DND-41 (cell line): ENCODE measurements around the gene TLE4.

ENCODE experiments used
- ATAC-seq: fragments of 200-7000 bp; cut with Tn5 transposase; 3 replicates; pipeline ENCODE4 v1.9.1; 2021; ENCODE audit warnings: low read depth; ENCODE audit not compliant: insufficient read depth
- DNase-seq: peaks from one replicate; pipeline ENCODE4 v3.0.0-alpha.2; 2020
- H2AFZ ChIP-seq: 2 replicates; pipeline ENCODE4 v1.6.0; 2012; ENCODE audit warnings: low read depth, low read length
- H3K27ac ChIP-seq: 2 replicates; pipeline ENCODE4 v1.5.1; 2012; ENCODE audit warnings: low read length, inconsistent platforms
- H3K27me3 ChIP-seq: fragments of 200-600 bp; sonication (generic); 2 replicates; pipeline ENCODE4 v1.6.0; 2012; ENCODE audit warnings: low read length, mild to moderate bottlenecking, inconsistent platforms; ENCODE audit not compliant: insufficient read depth, poor library complexity
- H3K36me3 ChIP-seq: 2 replicates; pipeline ENCODE4 v1.5.1; 2012; ENCODE audit warnings: low read length, inconsistent platforms; ENCODE audit not compliant: insufficient read depth
- H3K4me1 ChIP-seq: 2 replicates; pipeline ENCODE4 v1.5.1; 2012; ENCODE audit warnings: mild to moderate bottlenecking, low read length; ENCODE audit not compliant: insufficient read depth
- H3K4me2 ChIP-seq: 2 replicates; pipeline ENCODE4 v1.6.0; 2012; ENCODE audit warnings: mild to moderate bottlenecking, moderate library complexity, low read length, inconsistent platforms; ENCODE audit not compliant: insufficient read depth
- H3K4me3 ChIP-seq, 2 experiments: fragments of 200-600 bp in 1 of 2; shearing (Covaris generic) in 1 of 2; 2 replicates each; pipeline ENCODE4 v1.5.1; 2012 to 2016; ENCODE audit warnings: inconsistent platforms in 2 of 2, low read length in 2 of 2, mild to moderate bottlenecking in 2 of 2, low read depth in 1 of 2, moderate library complexity in 1 of 2
- H3K79me2 ChIP-seq: 2 replicates; pipeline ENCODE4 v1.6.0; 2012; ENCODE audit warnings: low read length, inconsistent platforms; ENCODE audit not compliant: insufficient read depth
- H3K9ac ChIP-seq: 2 replicates; pipeline ENCODE4 v1.6.0; 2012; ENCODE audit warnings: low read depth, mild to moderate bottlenecking, inconsistent platforms, low read length, moderate library complexity
- H3K9me3 ChIP-seq: 2 replicates; pipeline ENCODE4 v1.5.1; 2012; ENCODE audit warnings: low read length, moderate library complexity, mild to moderate bottlenecking, inconsistent platforms; ENCODE audit not compliant: insufficient read depth, severe bottlenecking
- H4K20me1 ChIP-seq: 2 replicates; pipeline ENCODE4 v1.6.0; 2012; ENCODE audit warnings: low read length; ENCODE audit not compliant: insufficient read depth
- CTCF ChIP-seq: IDR thresholded peaks from 2 replicates; pipeline ENCODE4 v1.5.1; 2012; ENCODE audit warnings: borderline replicate concordance, low read length, moderate library complexity, mild to moderate bottlenecking; ENCODE audit not compliant: poor library complexity, severe bottlenecking; ENCODE audit errors: extremely low read depth
- EZH2 ChIP-seq: IDR thresholded peaks from 3 replicates; pipeline ENCODE4 v1.6.1; 2012; ENCODE audit warnings: borderline replicate concordance, low read depth, mild to moderate bottlenecking, moderate library complexity, low read length, inconsistent platforms; ENCODE audit not compliant: severe bottlenecking

Gene TLE4

GRCh38 chr9:79616013-79616412 lies 44.2 kb downstream of the TLE4 start:
- H4K20me1 ChIP-seq, result peaks cover 3% of the 10 kb centered on the region; the same call in 1 of the 2 replicates
- TF ChIP-seq EZH2 (no peak), CTCF (no peak)
- H2AFZ ChIP-seq, result no peak overlapping the region
- H3K36me3 ChIP-seq, result no peaks in the 10 kb centered on the region
- H3K27ac ChIP-seq, result no peak overlapping the region
- H3K4me3 ChIP-seq, result no peak overlapping the region
- no peaks in the 10 kb centered on the region for H3K9me3 ChIP-seq
- no peak overlapping the region for H3K9ac ChIP-seq
- peaks cover 1% of the 10 kb centered on the region; the same call in 1 of the 2 replicates for H3K79me2 ChIP-seq
- DNase-seq (no peak), ATAC-seq (no peak)
- H3K27me3 ChIP-seq, result no peaks in the 10 kb centered on the region
- no peak overlapping the region for H3K4me2 ChIP-seq
- no peaks in the 10 kb centered on the region for H3K4me1 ChIP-seq

GRCh38 chr9:79616971-79617370 lies 45.2 kb downstream of the TLE4 start:
- Histone ChIP-seq H3K9me3 (no peaks in the 10 kb centered on the region), H3K4me1 (no peaks in the 10 kb centered on the region), H2AFZ (no peak overlapping the region), H3K79me2 (peaks cover 1% of the 10 kb centered on the region; the same call in 1 of the 2 replicates), H3K9ac (no peak overlapping the region), H3K4me2 (no peak overlapping the region), H4K20me1 (peaks cover 3% of the 10 kb centered on the region; the same call in 1 of the 2 replicates), H3K27me3 (no peaks in the 10 kb centered on the region), H3K36me3 (no peaks in the 10 kb centered on the region), H3K4me3 (no peak overlapping the region), H3K27ac (no peak overlapping the region)
- no peak for TF ChIP-seq EZH2
- TF ChIP-seq CTCF, result no peak
- no peak for ATAC-seq
- DNase-seq, result no peak

- Histone ChIP-seq H3K4me2 (no peak overlapping the region), H2AFZ (no peak overlapping the region), H3K36me3 (no peaks in the 10 kb centered on the region), H4K20me1 (peaks cover 3% of the 10 kb centered on the region; the same call in 1 of the 2 replicates), H3K9me3 (no peaks in the 10 kb centered on the region), H3K27ac (no peak overlapping the region), H3K9ac (no peak overlapping the region), H3K4me3 (no peak overlapping the region), H3K79me2 (peaks cover 1% of the 10 kb centered on the region; the same call in 1 of the 2 replicates), H3K4me1 (no peaks in the 10 kb centered on the region), H3K27me3 (no peaks in the 10 kb centered on the region)
- TF ChIP-seq CTCF, result no peak
- no peak for TF ChIP-seq EZH2
- DNase-seq, result no peak
- ATAC-seq, result no peak
Observed at GRCh38 chr9:79617395-79617794, 45.6 kb downstream of the TLE4 start.
